PFSK-1 (cell line): ENCODE data around the gene PLCL2.

Experiments
- POLR2AphosphoS5 ChIP-seq: IDR thresholded peaks from 2 replicates; pipeline ENCODE4 v1.6.1; 2012; ENCODE audit warnings: low read depth, mild to moderate bottlenecking, control low read depth, low read length, moderate library complexity
- REST ChIP-seq, 2 experiments: IDR thresholded peaks; 2 replicates each; pipeline versions ENCODE4 v1.6.1 to v1.8.0; 2011 to 2012; ENCODE audit warnings: low read depth in 2 of 2, low read length in 2 of 2, control low read depth in 1 of 2, inconsistent platforms in 1 of 2, mild to moderate bottlenecking in 1 of 2, moderate library complexity in 1 of 2; ENCODE audit not compliant: insufficient read depth in 1 of 2
- SIN3A ChIP-seq: IDR thresholded peaks from 2 replicates; pipeline ENCODE4 v1.6.1; 2012; ENCODE audit warnings: mild to moderate bottlenecking, low read length, moderate library complexity, borderline replicate concordance; ENCODE audit not compliant: insufficient read depth
- TAF1 ChIP-seq: IDR thresholded peaks from 2 replicates; pipeline ENCODE4 v1.6.1; 2012; ENCODE audit warnings: low read length, control low read depth, borderline replicate concordance; ENCODE audit not compliant: insufficient read depth

- TF ChIP-seq REST (IDR thresholded peaks at IDR 0.05; ENCODE audit: insufficient read depth in 1 of 2, low read depth in 2 of 2, low read length in 2 of 2) = no peak
- no peak for TF ChIP-seq TAF1
- TF ChIP-seq POLR2AphosphoS5 = no peak
- no peak for TF ChIP-seq SIN3A
These were observed 27.9 kb downstream of the PLCL2 start for GRCh38 chr3:16912400-16913263.
